IPS-18c (cell line): Measurements from ENCODE around the gene SNED1.

Experiments used
- H3K4me3 ChIP-seq: 2 replicates; pipeline ENCODE4 v1.7.0; 2013; ENCODE audit warnings: low read depth, mild to moderate bottlenecking, low read length, moderate library complexity; ENCODE audit not compliant: insufficient read depth
- H3K9me3 ChIP-seq: one replicate; pipeline ENCODE4 v1.6.1; 2013; ENCODE audit warnings: mild to moderate bottlenecking, low read length, moderate library complexity; ENCODE audit not compliant: control insufficient read depth, insufficient read depth

Gene SNED1

GRCh38 chr2:241063093-241063551 is 64.7 kb downstream of the SNED1 start:
- Histone ChIP-seq H3K9me3 (no peaks in the 10 kb centered on the region), H3K4me3 (0 out of 2 replicates have a peak overlapping the region, but pooled peaks have one; percentile 15)

GRCh38 chr2:241063587-241063986 is 65.2 kb downstream of the SNED1 start:
- 0 out of 2 replicates have a peak overlapping the region, but pooled peaks have one; percentile 15 for H3K4me3 ChIP-seq
- no peaks in the 10 kb centered on the region for H3K9me3 ChIP-seq

- Histone ChIP-seq H3K4me3 (no peak overlapping the region), H3K9me3 (no peaks in the 10 kb centered on the region)
Observed at GRCh38 chr2:241064008-241064801, 65.8 kb downstream of the SNED1 start.

GRCh38 chr2:241064802-241065354 is 66.5 kb downstream of the SNED1 start:
- Histone ChIP-seq H3K9me3 (no peaks in the 10 kb centered on the region), H3K4me3 (no peak overlapping the region)

- no peak overlapping the region for H3K4me3 ChIP-seq
- no peaks in the 10 kb centered on the region for H3K9me3 ChIP-seq
Observed at GRCh38 chr2:241065355-241065803, 67.0 kb downstream of the SNED1 start.

- Histone ChIP-seq H3K9me3 (no peaks in the 10 kb centered on the region), H3K4me3 (no peak overlapping the region)
Observed at GRCh38 chr2:241066171-241066892, 67.9 kb downstream of the SNED1 start.

- H3K9me3 ChIP-seq = no peaks in the 10 kb centered on the region
- H3K4me3 ChIP-seq = no peak overlapping the region
Observed at GRCh38 chr2:241066893-241067341, 68.5 kb downstream of the SNED1 start.

- no peak overlapping the region for H3K4me3 ChIP-seq
- no peaks in the 10 kb centered on the region for H3K9me3 ChIP-seq
Observed at GRCh38 chr2:241067501-241068135, 69.2 kb downstream of the SNED1 start.

GRCh38 chr2:241068136-241068941 is 69.9 kb downstream of the SNED1 start:
- Histone ChIP-seq H3K9me3 (no peaks in the 10 kb centered on the region), H3K4me3 (no peak overlapping the region)

- H3K9me3 ChIP-seq = no peaks in the 10 kb centered on the region
- no peak overlapping the region for H3K4me3 ChIP-seq
Observed at GRCh38 chr2:241068942-241069810, 70.8 kb downstream of the SNED1 start.

- H3K9me3 ChIP-seq = no peaks in the 10 kb centered on the region
- no peak overlapping the region for H3K4me3 ChIP-seq
Observed at GRCh38 chr2:241069821-241070281, 71.4 kb downstream of the SNED1 start.

- no peak overlapping the region for H3K4me3 ChIP-seq
Observed at GRCh38 chr2:241070361-241070760, 71.9 kb downstream of the SNED1 start.

GRCh38 chr2:241070811-241071676 is 72.6 kb downstream of the SNED1 start:
- Histone ChIP-seq H3K9me3 (no peaks in the 10 kb centered on the region), H3K4me3 (no peak overlapping the region)

More at GRCh38 chr2:241070361-241070760, 71.9 kb downstream of the SNED1 start:
- H3K9me3 ChIP-seq = no peaks in the 10 kb centered on the region

GRCh38 chr2:241071677-241072111 is 73.3 kb downstream of the SNED1 start:
- no peaks in the 10 kb centered on the region for H3K9me3 ChIP-seq
- no peak overlapping the region for H3K4me3 ChIP-seq

GRCh38 chr2:241072151-241072550 is 73.7 kb downstream of the SNED1 start:
- H3K9me3 ChIP-seq = no peaks in the 10 kb centered on the region
- no peak overlapping the region for H3K4me3 ChIP-seq
